Activated CD4-positive, alpha-beta T cell treated with anti-CD3 and anti-CD28 coated beads, Interleukin-2, amount 50 U/mL, for 48 hours (primary cell): ENCODE measurements around the gene KCNJ16.

Experiments used
- DNase-seq, 2 experiments: peaks; one replicate each; pipeline ENCODE4 v3.0.0-alpha.2; 2020

KCNJ16 gene

DNA sequence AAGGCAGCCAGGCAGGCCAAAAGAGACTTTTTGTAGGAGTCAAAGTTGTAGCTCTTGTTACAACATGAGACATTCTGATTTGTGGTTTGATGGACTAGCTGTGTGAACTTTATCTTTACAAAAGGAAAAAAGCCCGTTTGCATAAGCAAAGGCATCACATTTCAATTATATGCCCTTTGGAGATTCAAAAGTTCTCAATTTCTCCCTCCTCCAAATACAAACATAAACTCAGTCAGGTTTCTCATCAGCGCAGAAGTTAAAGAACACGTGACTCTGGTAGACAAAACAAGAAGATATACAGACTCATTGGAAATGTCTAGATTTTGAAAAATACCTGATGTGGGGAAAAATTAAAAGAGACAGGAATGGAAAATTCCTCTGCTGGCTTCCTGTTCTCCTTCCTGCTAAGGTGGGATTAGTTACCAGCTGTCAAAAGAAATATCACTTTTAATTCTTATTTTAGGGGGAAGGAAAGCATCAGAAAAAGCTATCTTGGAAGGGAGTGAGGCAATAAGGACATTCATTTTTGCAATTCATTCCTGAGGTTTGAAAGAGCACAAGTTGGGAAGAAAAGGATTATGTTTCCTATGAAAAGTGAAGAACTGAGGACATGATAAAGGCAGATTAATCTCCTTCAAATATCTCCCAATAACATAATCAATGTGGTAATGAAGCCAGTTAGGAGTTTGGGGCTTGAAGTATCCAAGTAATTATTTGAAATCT lies 4.6 kb upstream of the KCNJ16 start:
- DNase-seq: no peak

DNA sequence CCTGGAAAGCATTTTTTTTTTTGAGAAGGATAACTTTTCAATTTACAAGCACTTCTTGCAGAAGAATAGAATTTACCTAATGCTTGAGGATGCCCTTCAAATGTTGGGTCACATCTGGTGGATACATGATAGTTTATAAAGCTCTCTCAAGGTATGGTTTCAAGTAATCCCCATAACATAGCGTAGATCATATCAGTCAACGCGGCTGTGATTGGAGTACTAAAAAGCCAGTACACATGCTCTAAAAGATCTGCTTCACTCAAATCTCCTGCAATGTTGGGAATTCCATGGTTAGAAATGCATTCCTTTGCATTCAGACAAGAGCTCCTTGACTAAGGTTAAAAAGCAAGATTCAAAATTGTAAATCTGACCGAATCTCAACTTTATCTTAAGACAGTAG lies 3.9 kb upstream of the KCNJ16 start:
- no peak for DNase-seq

- no peak for DNase-seq
Measured at GRCh38 chr17:70071620-70072019, 3.4 kb upstream of the KCNJ16 start.

DNA sequence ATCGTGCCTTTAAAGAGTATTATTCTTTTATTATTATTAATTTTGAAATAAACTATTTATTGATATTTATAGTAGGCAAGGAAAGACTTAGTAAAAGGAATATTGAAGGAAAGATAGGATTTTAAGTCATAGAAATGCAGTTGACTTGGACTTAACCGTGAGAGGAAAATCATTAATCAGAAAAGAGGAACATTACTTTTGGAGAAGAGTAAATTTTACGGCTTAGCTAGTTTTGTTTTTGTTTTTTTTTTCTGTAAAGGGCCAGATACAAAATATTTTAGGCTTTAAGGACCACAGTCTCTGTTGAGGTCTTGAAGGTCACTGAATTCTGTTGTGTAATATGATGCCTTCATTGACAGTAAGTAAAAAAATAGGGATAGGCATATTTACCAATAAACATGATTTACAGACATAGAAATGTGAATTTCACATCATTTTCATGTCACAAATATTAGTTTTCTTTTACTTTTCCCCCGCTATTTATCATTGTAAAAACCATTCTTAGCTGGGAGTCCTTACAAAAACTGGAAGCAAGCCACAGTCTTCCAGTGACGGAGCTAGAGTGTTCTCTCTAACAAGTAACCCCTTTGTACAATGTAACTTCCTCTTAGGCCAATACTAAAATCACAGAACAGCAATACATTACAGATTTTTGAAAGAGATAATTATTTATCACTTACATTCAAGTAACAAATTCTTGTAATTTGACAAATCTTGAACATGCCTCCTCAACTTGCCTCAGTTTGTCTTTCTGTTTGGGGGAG lies 2.3 kb upstream of the KCNJ16 start:
- DNase-seq: no peak

DNA sequence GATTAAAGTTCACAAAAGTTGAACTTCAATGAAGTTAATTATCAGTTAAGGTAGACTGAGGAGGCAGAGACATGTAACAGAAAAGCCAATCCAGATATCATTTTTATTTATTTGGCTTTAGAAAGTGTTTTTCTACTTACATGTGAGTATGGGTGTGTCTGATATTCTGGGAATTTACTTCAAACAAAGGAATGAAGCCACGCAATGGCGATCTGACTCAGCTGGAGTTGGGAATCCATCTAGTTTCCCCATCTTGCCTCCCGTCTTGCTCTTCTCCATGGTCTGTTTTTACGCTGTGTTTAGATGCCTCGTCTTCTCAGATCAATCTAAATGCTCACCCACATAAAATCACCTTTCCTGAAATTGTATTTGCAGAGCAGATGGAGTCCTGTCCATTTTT lies 1.7 kb upstream of the KCNJ16 start:
- DNase-seq: no peak

GRCh38 chr17:70073799-70074198 lies 1.2 kb upstream of the KCNJ16 start:
- no peak for DNase-seq

DNA sequence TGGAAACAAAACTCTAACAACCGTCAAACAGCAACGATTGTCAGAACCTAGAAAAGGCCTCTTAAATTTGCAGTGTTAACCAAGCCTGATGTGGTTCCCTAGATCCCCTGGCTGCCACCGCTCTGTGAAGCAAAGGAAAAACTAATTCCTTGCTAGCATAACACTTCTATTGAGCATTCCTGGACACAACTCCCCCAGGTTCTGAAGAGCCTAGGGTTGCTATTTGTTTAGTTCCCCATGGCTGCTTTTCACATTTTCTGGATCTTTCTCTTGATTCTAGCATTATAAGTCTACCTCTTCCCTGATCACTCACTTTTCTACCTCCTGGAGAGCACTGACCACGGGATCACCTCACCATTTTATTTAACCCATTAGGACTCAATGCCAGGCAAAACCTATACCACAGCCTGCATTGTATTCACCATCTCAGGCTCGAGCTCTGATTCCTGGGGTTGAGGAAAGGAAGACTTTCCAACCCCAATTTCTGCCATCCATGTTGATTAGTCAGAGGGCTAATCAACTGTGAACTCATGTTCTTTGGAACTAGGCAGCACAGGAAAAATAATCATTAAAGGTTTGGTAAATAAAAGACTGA lies 692 bp upstream of the KCNJ16 start:
- DNase-seq: no peak

GRCh38 chr17:70076189-70076588 lies 1.2 kb downstream of the KCNJ16 start:
- no peak for DNase-seq

DNA sequence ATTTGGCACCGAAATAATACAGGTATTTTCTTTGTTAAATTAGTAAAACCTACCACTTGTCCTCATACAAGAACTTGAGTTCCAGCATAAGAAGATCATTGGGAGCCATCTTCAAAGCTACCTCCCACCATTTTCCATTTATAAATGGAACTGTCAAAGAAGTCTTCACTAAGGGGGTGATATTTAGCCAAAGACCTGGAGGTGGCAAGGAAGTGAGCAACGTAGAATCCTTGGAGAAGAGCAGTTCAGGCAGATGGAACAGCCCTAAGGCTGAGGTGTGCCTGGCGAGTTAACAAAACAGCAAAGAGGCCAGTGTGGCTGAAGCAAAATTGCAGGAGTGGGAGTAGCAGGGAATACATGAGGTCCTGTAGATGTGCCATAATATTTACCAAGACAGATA lies 1.8 kb downstream of the KCNJ16 start:
- DNase-seq: no peak

- no peak for DNase-seq
Measured at GRCh38 chr17:70078549-70078948, 3.5 kb downstream of the KCNJ16 start.

- DNase-seq: no peak
Measured at GRCh38 chr17:70078994-70079531, 4.0 kb downstream of the KCNJ16 start.

GRCh38 chr17:70080541-70081347 lies 5.7 kb downstream of the KCNJ16 start:
- DNase-seq: no peak

DNA sequence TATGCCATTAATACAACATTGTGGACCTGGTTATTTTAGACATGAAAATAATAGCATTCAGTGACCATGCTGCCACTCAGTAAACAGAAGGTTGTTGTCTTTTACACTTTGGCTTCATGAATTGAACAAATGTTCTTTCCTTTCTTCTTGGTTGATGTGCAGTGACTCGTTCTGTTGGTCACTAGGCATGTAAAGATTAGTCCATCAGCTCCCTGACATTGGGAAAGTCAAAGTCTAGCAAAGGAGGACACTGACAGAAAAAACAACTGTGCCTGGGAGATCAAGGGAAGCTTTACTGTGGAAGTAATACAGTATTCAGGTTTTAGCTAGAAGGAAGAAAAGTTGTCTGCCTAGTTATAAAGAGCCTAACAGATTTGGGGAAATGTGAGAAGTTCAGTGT lies 6.9 kb downstream of the KCNJ16 start:
- DNase-seq: no peak

GRCh38 chr17:70084476-70084875 lies 9.5 kb downstream of the KCNJ16 start:
- no peak for DNase-seq

DNA sequence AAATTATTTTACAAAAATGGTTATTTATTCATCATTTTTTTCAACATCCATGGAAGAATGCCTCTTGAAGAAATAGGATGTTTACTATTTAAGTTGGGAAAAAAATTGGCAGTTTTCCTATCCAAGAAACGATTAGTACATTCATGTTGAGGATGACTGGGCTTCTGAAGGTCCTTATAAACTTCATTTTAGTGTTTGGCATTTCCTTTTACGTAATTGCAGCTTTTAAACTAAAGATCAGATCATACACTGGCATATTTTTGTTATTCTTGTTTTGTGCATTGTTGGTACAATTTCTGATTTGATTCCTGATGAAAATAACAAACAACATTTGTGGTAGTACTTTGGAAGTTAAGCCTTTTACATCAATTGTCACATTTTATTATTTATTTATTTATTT lies 11.5 kb downstream of the KCNJ16 start:
- no peak for DNase-seq

GRCh38 chr17:70089513-70090148 lies 14.6 kb downstream of the KCNJ16 start:
- DNase-seq: no peak

- no peak for DNase-seq
Measured at GRCh38 chr17:70091005-70091568, 16.1 kb downstream of the KCNJ16 start.

GRCh38 chr17:70091696-70092095 lies 16.7 kb downstream of the KCNJ16 start:
- DNase-seq: no peak

GRCh38 chr17:70093163-70093562 lies 18.1 kb downstream of the KCNJ16 start:
- DNase-seq: no peak

- DNase-seq: no peak
Measured at GRCh38 chr17:70095455-70095854, 20.4 kb downstream of the KCNJ16 start.

DNA sequence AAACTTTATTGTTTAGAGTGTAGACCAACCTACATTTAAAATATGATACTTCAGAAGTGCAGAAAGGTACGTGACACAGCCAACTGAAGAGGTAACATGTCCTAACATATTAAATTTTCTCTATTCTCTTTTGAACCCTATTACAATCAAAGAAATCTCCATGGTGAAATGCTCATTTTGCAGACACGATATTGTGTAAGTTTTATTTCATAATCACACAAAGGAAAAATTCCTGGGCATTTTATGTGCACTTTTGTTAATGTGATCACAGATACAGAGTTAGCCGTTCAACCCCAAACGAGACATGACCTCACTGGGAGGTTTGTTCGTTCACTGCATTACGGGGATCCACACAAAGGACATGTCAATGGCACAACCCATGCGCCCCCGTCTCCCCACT lies 21.8 kb downstream of the KCNJ16 start:
- DNase-seq: no peak

DNA sequence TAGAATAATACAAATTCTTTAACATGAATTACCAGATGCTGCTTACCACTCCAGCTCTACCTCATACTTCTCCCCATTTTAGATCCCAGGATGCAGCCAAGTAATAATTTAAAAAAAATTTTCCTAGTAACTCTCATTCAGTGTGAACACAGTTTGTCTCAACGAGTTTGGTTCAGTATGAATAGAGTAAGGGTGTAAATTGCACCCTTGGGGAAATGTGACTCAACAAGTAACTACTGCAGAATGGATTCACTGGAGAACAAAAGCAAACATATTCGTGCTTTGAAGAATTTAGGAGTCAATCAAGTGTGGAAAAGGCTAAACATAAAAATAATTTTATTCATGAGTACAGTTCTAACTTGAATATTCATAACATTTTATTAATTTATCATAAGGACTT lies 23.0 kb downstream of the KCNJ16 start:
- no peak for DNase-seq
